ENCODE results near the gene C11orf98.
"Not testable (repeated sequence)": the region's sequence is repeated elsewhere in the genome, so short reads cannot be mapped to it uniquely, and the experiment has no call there.

Gene C11orf98

GRCh38 chr11:62616957-62617356 lies 48.1 kb downstream of the C11orf98 start:
- not testable (repeated sequence) for FAIRE-seq; DNase-seq (ENCODE audit: extremely low spot score, insufficient read length, low read depth)

- FAIRE-seq = no peak
These were observed 49.5 kb downstream of the C11orf98 start for GRCh38 chr11:62615521-62615920.

GRCh38 chr11:62614275-62614674 lies 50.7 kb downstream of the C11orf98 start:
- no peak for DNase-seq (ENCODE audit: extremely low spot score, insufficient read length, low read depth)
- FAIRE-seq = no peak

More at GRCh38 chr11:62615521-62615920, 49.5 kb downstream of the C11orf98 start:
- no peak for DNase-seq (ENCODE audit: extremely low spot score, insufficient read length, low read depth)

DNA sequence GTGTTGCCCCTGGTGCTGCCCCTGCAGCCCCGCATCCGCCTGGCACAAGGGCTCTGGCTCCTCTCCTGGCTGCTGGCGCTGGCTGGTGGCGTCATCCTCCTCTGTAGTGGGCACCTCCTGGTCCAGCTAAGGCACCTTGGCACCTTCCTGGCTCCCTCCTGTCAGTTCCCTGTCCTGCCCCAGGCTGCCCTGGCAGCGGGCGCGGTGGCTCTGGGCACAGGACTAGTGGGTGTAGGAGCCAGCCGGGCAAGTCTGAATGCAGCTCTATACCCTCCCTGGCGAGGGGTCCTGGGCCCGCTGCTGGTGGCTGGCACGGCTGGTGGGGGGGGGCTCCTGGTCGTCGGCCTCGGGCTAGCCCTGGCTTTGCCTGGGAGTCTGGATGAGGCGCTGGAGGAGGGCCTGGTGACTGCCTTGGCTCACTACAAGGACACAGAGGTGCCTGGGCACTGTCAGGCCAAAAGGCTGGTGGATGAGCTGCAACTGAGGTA lies 51.7 kb downstream of the C11orf98 start:
- DNase-seq (ENCODE audit: extremely low spot score, insufficient read length, low read depth) (no peak), FAIRE-seq (no peak)
